ENCODE results near the gene SLC8A2. TPM values are rescaled to one million over a fixed set of nuclear protein-coding genes. Genes with fewer than 3 reads are reported as not detected.

Gene SLC8A2
- total RNA-seq, 5 donors from 2014 or later (not counting 1 experiment from before 2014, with no cell fraction given): not detected

- Histone ChIP-seq H3K9me3 (no peaks in the 10 kb centered on the region), H3K36me3 (ENCODE audit: control insufficient read depth in 2 of 2, extremely low read depth in 1 of 2, insufficient read depth in 1 of 2, low read length in 1 of 2) (peaks cover 8 to 86% of the 10 kb centered on the region in 2 donors), H3K27me3 (replicated peaks in 1 of 2; ENCODE audit: control insufficient read depth in 2 of 2, extremely low read depth in 1 of 2, insufficient read depth in 2 of 2, low read length in 1 of 2) (no peaks in the 10 kb centered on the region), H3K27ac (ENCODE audit: low read length) (no peak overlapping the region), H3K4me3 (ENCODE audit: control insufficient read depth in 1 of 2, extremely low read depth in 1 of 2, low read length in 1 of 2) (no peak overlapping the region), H3K4me1 (ENCODE audit: control insufficient read depth in 1 of 2, extremely low read depth in 1 of 2, insufficient read depth in 2 of 2, low read length in 2 of 2) (peaks cover 0 to 4% of the 10 kb centered on the region in 2 experiments)
- Mint-ChIP-seq H3K27me3 (no peaks in the 10 kb centered on the region), H3K9me3 (no peaks in the 10 kb centered on the region), H3K4me3 (no peak overlapping the region), H3K36me3 (peaks cover 27% of the 10 kb centered on the region), H3K27ac (no peak overlapping the region), H3K4me1 (peaks cover 2 to 12% (median 7%) of the 10 kb centered on the region in 3 donors)
- ATAC-seq (replicated peaks in 1 of 4) (no peak), DNase-seq (no peak)
- 97% methylated on average over 6 of the region's 7 CpGs for WGBS (ENCODE audit: insufficient coverage)
- ChIA-PET CTCF (no interaction called here), POLR2A (interaction anchor here in 1 of 2 donors (0.5 kb wide), 2 partner anchors 16 to 926 kb away, joined by 3 read pairs; partner anchors contain the start of gene KPTN)
These were observed 27.7 kb upstream of the SLC8A2 start for GRCh38 chr19:47499371-47499770.

GRCh38 chr19:47498561-47498960, 26.9 kb upstream of the SLC8A2 start:
- no peaks in the 10 kb centered on the region for H3K27me3 Mint-ChIP-seq
- peaks cover 8 to 85% of the 10 kb centered on the region in 2 donors for H3K36me3 ChIP-seq (ENCODE audit: control insufficient read depth in 2 of 2, extremely low read depth in 1 of 2, insufficient read depth in 1 of 2, low read length in 1 of 2)
- no peaks in the 10 kb centered on the region for H3K9me3 Mint-ChIP-seq
- no peak for ATAC-seq (replicated peaks in 1 of 4)
- CTCF ChIA-PET: no interaction called here
- H3K9me3 ChIP-seq: no peaks in the 10 kb centered on the region
- H3K36me3 Mint-ChIP-seq: peaks cover 28% of the 10 kb centered on the region
- no peaks in the 10 kb centered on the region for H3K27me3 ChIP-seq (replicated peaks in 1 of 2; ENCODE audit: control insufficient read depth in 2 of 2, extremely low read depth in 1 of 2, insufficient read depth in 2 of 2, low read length in 1 of 2)
- peaks cover 2 to 12% (median 8%) of the 10 kb centered on the region in 3 donors for H3K4me1 Mint-ChIP-seq
- no peak overlapping the region for H3K27ac ChIP-seq (ENCODE audit: low read length)
- DNase-seq: no peak
- WGBS (ENCODE audit: insufficient coverage): 92% methylated on average over 5 of the region's 5 CpGs
- H3K4me3 ChIP-seq (ENCODE audit: control insufficient read depth in 1 of 2, extremely low read depth in 1 of 2, low read length in 1 of 2): no peak overlapping the region
- no peak overlapping the region for H3K27ac Mint-ChIP-seq
- POLR2A ChIA-PET: no interaction called here
- H3K4me1 ChIP-seq (ENCODE audit: control insufficient read depth in 1 of 2, extremely low read depth in 1 of 2, insufficient read depth in 2 of 2, low read length in 2 of 2): peaks cover 0 to 4% of the 10 kb centered on the region in 2 experiments
- H3K4me3 Mint-ChIP-seq: no peak overlapping the region

- no peak overlapping the region for H3K27ac ChIP-seq (ENCODE audit: low read length)
- 97% methylated on average over 11 of the region's 14 CpGs for WGBS (ENCODE audit: insufficient coverage)
- Mint-ChIP-seq H3K9me3 (no peaks in the 10 kb centered on the region), H3K4me3 (no peak overlapping the region), H3K4me1 (peaks cover 2 to 12% (median 12%) of the 10 kb centered on the region in 3 donors), H3K27me3 (no peaks in the 10 kb centered on the region), H3K36me3 (peaks cover 26% of the 10 kb centered on the region), H3K27ac (no peak overlapping the region)
- peaks cover 8 to 84% of the 10 kb centered on the region in 2 donors for H3K36me3 ChIP-seq (ENCODE audit: control insufficient read depth in 2 of 2, extremely low read depth in 1 of 2, insufficient read depth in 1 of 2, low read length in 1 of 2)
- DNase-seq (no peak), ATAC-seq (replicated peaks in 1 of 4) (no peak)
- H3K27me3 ChIP-seq (replicated peaks in 1 of 2; ENCODE audit: control insufficient read depth in 2 of 2, extremely low read depth in 1 of 2, insufficient read depth in 2 of 2, low read length in 1 of 2): no peaks in the 10 kb centered on the region
- H3K4me3 ChIP-seq (ENCODE audit: control insufficient read depth in 1 of 2, extremely low read depth in 1 of 2, low read length in 1 of 2): no peak overlapping the region
- POLR2A ChIA-PET: no interaction called here
- no peaks in the 10 kb centered on the region for H3K9me3 ChIP-seq
- CTCF ChIA-PET: no interaction called here
- H3K4me1 ChIP-seq (ENCODE audit: control insufficient read depth in 1 of 2, extremely low read depth in 1 of 2, insufficient read depth in 2 of 2, low read length in 2 of 2): peaks cover 0 to 4% of the 10 kb centered on the region in 2 experiments
These were observed 26.3 kb upstream of the SLC8A2 start for GRCh38 chr19:47497821-47498520.

GRCh38 chr19:47497050-47497766, 25.5 kb upstream of the SLC8A2 start:
- ChIA-PET CTCF (no interaction called here), POLR2A (interaction anchor here in 1 of 2 donors (0.6 kb wide), 1 partner anchor 129 kb away, joined by 3 read pairs; no protein-coding TSS in a partner anchor)
- Mint-ChIP-seq H3K9me3 (no peaks in the 10 kb centered on the region), H3K4me1 (peaks cover 2 to 12% (median 10%) of the 10 kb centered on the region in 3 donors), H3K36me3 (peaks cover 25% of the 10 kb centered on the region), H3K4me3 (no peak overlapping the region), H3K27ac (no peak overlapping the region), H3K27me3 (no peaks in the 10 kb centered on the region)
- no peak for ATAC-seq (replicated peaks in 1 of 4)
- no peak overlapping the region for H3K27ac ChIP-seq (ENCODE audit: low read length)
- no peaks in the 10 kb centered on the region for H3K27me3 ChIP-seq (replicated peaks in 1 of 2; ENCODE audit: control insufficient read depth in 2 of 2, extremely low read depth in 1 of 2, insufficient read depth in 2 of 2, low read length in 1 of 2)
- peaks cover 0 to 4% of the 10 kb centered on the region in 2 experiments for H3K4me1 ChIP-seq (ENCODE audit: control insufficient read depth in 1 of 2, extremely low read depth in 1 of 2, insufficient read depth in 2 of 2, low read length in 2 of 2)
- peaks cover 5 to 78% of the 10 kb centered on the region in 2 donors for H3K36me3 ChIP-seq (ENCODE audit: control insufficient read depth in 2 of 2, extremely low read depth in 1 of 2, insufficient read depth in 1 of 2, low read length in 1 of 2)
- no peak for DNase-seq
- H3K9me3 ChIP-seq: no peaks in the 10 kb centered on the region
- WGBS (ENCODE audit: insufficient coverage): 91% methylated on average over 21 of the region's 23 CpGs
- no peak overlapping the region for H3K4me3 ChIP-seq (ENCODE audit: control insufficient read depth in 1 of 2, extremely low read depth in 1 of 2, low read length in 1 of 2)

- peaks cover 18% of the 10 kb centered on the region for H3K36me3 Mint-ChIP-seq
- no peaks in the 10 kb centered on the region for H3K27me3 Mint-ChIP-seq
- no peak overlapping the region for H3K4me3 Mint-ChIP-seq
- H3K4me1 Mint-ChIP-seq: peaks cover 2 to 10% (median 5%) of the 10 kb centered on the region in 3 donors
- peaks cover 0 to 4% of the 10 kb centered on the region in 2 experiments for H3K4me1 ChIP-seq (ENCODE audit: control insufficient read depth in 1 of 2, extremely low read depth in 1 of 2, insufficient read depth in 2 of 2, low read length in 2 of 2)
- no peak overlapping the region for H3K4me3 ChIP-seq (ENCODE audit: control insufficient read depth in 1 of 2, extremely low read depth in 1 of 2, low read length in 1 of 2)
- 55% methylated on average over 14 of the region's 17 CpGs for WGBS (ENCODE audit: insufficient coverage)
- peaks cover 5 to 77% of the 10 kb centered on the region in 2 donors for H3K36me3 ChIP-seq (ENCODE audit: control insufficient read depth in 2 of 2, extremely low read depth in 1 of 2, insufficient read depth in 1 of 2, low read length in 1 of 2)
- ATAC-seq (replicated peaks in 1 of 4) (no peak), DNase-seq (no peak)
- POLR2A ChIA-PET: no interaction called here
- no peaks in the 10 kb centered on the region for H3K27me3 ChIP-seq (replicated peaks in 1 of 2; ENCODE audit: control insufficient read depth in 2 of 2, extremely low read depth in 1 of 2, insufficient read depth in 2 of 2, low read length in 1 of 2)
- no peaks in the 10 kb centered on the region for H3K9me3 ChIP-seq
- peak overlapping the region in 1 of 2 donors; percentile 39 for H3K27ac Mint-ChIP-seq
- H3K9me3 Mint-ChIP-seq: no peaks in the 10 kb centered on the region
- CTCF ChIA-PET: no interaction called here
- H3K27ac ChIP-seq (ENCODE audit: low read length): no peak overlapping the region
These were observed 24.0 kb upstream of the SLC8A2 start for GRCh38 chr19:47495478-47496372.

GRCh38 chr19:47494729-47495128, 23.0 kb upstream of the SLC8A2 start:
- H3K36me3 ChIP-seq (ENCODE audit: control insufficient read depth in 2 of 2, extremely low read depth in 1 of 2, insufficient read depth in 1 of 2, low read length in 1 of 2): peaks cover 8 to 75% of the 10 kb centered on the region in 2 donors
- no peak overlapping the region for H3K27ac ChIP-seq (ENCODE audit: low read length)
- ChIA-PET CTCF (interaction anchor here (0.6 to 0.9 kb wide), 2 partner anchors 11 to 66 kb away, joined by 3 to 4 read pairs; no protein-coding TSS in a partner anchor), POLR2A (no interaction called here)
- 79% methylated on average over 4 of the region's 9 CpGs for WGBS (ENCODE audit: insufficient coverage)
- ATAC-seq (replicated peaks in 1 of 4): no peak
- H3K4me1 ChIP-seq (ENCODE audit: control insufficient read depth in 1 of 2, extremely low read depth in 1 of 2, insufficient read depth in 2 of 2, low read length in 2 of 2): peaks cover 0 to 4% of the 10 kb centered on the region in 2 experiments
- DNase-seq: no peak
- H3K4me3 Mint-ChIP-seq: no peak overlapping the region
- no peak overlapping the region for H3K4me3 ChIP-seq (ENCODE audit: control insufficient read depth in 1 of 2, extremely low read depth in 1 of 2, low read length in 1 of 2)
- H3K27me3 ChIP-seq (replicated peaks in 1 of 2; ENCODE audit: control insufficient read depth in 2 of 2, extremely low read depth in 1 of 2, insufficient read depth in 2 of 2, low read length in 1 of 2): no peaks in the 10 kb centered on the region
- H3K27ac Mint-ChIP-seq: peak overlapping the region in 1 of 2 donors; percentile 39
- peaks cover 2 to 10% (median 5%) of the 10 kb centered on the region in 3 donors for H3K4me1 Mint-ChIP-seq
- H3K27me3 Mint-ChIP-seq: no peaks in the 10 kb centered on the region
- H3K36me3 Mint-ChIP-seq: peaks cover 16% of the 10 kb centered on the region
- H3K9me3 ChIP-seq: no peaks in the 10 kb centered on the region
- H3K9me3 Mint-ChIP-seq: no peaks in the 10 kb centered on the region
